GM23338 (cell line): Measurements from ENCODE around the gene DAO.

Source experiments
- CREB1 ChIP-seq: fragments of 250-450 bp; sonication (Bioruptor Pico); IDR thresholded peaks from 2 replicates; pipeline ENCODE4 v1.5.0; 2020; ENCODE audit warnings: low read depth, mild to moderate bottlenecking, moderate library complexity
- CTCF ChIP-seq, 2 experiments: fragments of 200-600 bp in 1 of 2; sonication (generic) in 1 of 2; conservative IDR thresholded peaks; 2 replicates each; pipeline versions ENCODE4 v1.5.1 to v1.6.1; 2016 to 2017; ENCODE audit warnings: antibody characterized with exemption in 2 of 2, low read depth in 2 of 2, mild to moderate bottlenecking in 2 of 2, moderate library complexity in 1 of 2
- EZH2 ChIP-seq: fragments of 200-600 bp; sonication (generic); IDR thresholded peaks from one replicate; pipeline ENCODE4 v1.8.0; 2017; ENCODE audit warnings: antibody characterized with exemption, mild to moderate bottlenecking, low read depth; ENCODE audit not compliant: unreplicated experiment
- EZH2phosphoT487 ChIP-seq: fragments of 200-600 bp; sonication (generic); IDR thresholded peaks from one replicate; pipeline ENCODE4 v1.8.1; 2018; ENCODE audit warnings: antibody characterized with exemption; ENCODE audit not compliant: unreplicated experiment
- POLR2AphosphoS5 ChIP-seq: IDR thresholded peaks from 2 replicates; pipeline ENCODE4 v1.6.1; 2016; ENCODE audit warnings: antibody characterized with exemption, low read depth

- TF ChIP-seq CTCF (conservative IDR thresholded peaks at IDR 0.05; ENCODE audit: low read depth in 2 of 2) (no peak), POLR2AphosphoS5 (no peak), EZH2 (no peak), EZH2phosphoT487 (no peak), CREB1 (CRISPR knock-in tag) (no peak)
Measured at GRCh38 chr12:108879615-108880254, at the start of gene DAO.
